ELF-1 (cell line): ENCODE results near the gene HMCN1.

Experiments
- DNase-seq: peaks from one replicate; pipeline ENCODE4 v3.0.0-alpha.2; 2016; ENCODE audit warnings: low read depth, low spot score

HMCN1 gene

GRCh38 chr1:185850366-185850765, 116.2 kb downstream of the HMCN1 start:
- DNase-seq: peak; percentile 7

- no peak for DNase-seq
Measured at GRCh38 chr1:185853739-185854138, 119.5 kb downstream of the HMCN1 start.

GRCh38 chr1:185856482-185856881, 122.3 kb downstream of the HMCN1 start:
- DNase-seq: no peak

- DNase-seq: no peak
Measured at GRCh38 chr1:185857442-185857841, 123.3 kb downstream of the HMCN1 start.

GRCh38 chr1:185860311-185860710, 126.1 kb downstream of the HMCN1 start:
- no peak for DNase-seq

GRCh38 chr1:185860859-185861258, 126.7 kb downstream of the HMCN1 start:
- no peak for DNase-seq

- DNase-seq: no peak
Measured at GRCh38 chr1:185861630-185862029, 127.4 kb downstream of the HMCN1 start.

- DNase-seq: no peak
Measured at GRCh38 chr1:185862235-185862634, 128.0 kb downstream of the HMCN1 start.

- DNase-seq: no peak
Measured at GRCh38 chr1:185864331-185864730, 130.1 kb downstream of the HMCN1 start.

GRCh38 chr1:185864889-185865517, 130.8 kb downstream of the HMCN1 start:
- DNase-seq: no peak

GRCh38 chr1:185869590-185869989, 135.4 kb downstream of the HMCN1 start:
- DNase-seq: no peak

- no peak for DNase-seq
Measured at GRCh38 chr1:185871627-185872150, 137.5 kb downstream of the HMCN1 start.

GRCh38 chr1:185874246-185874645, 140.1 kb downstream of the HMCN1 start:
- DNase-seq: no peak

GRCh38 chr1:185880330-185880729, 146.1 kb downstream of the HMCN1 start:
- no peak for DNase-seq

GRCh38 chr1:185880779-185881333, 146.7 kb downstream of the HMCN1 start:
- DNase-seq: no peak

GRCh38 chr1:185886046-185886445, 151.9 kb downstream of the HMCN1 start:
- no peak for DNase-seq

- no peak for DNase-seq
Measured at GRCh38 chr1:185886671-185887070, 152.5 kb downstream of the HMCN1 start.

- peak; percentile 18 for DNase-seq
Measured at GRCh38 chr1:185892831-185893403, 158.7 kb downstream of the HMCN1 start.

- no peak for DNase-seq
Measured at GRCh38 chr1:185894791-185895190, 160.6 kb downstream of the HMCN1 start.

- no peak for DNase-seq
Measured at GRCh38 chr1:185895208-185895900, 161.2 kb downstream of the HMCN1 start.

- DNase-seq: no peak
Measured at GRCh38 chr1:185896863-185897262, 162.7 kb downstream of the HMCN1 start.

GRCh38 chr1:185906186-185906585, 172.0 kb downstream of the HMCN1 start:
- DNase-seq: no peak

GRCh38 chr1:185907246-185907645, 173.1 kb downstream of the HMCN1 start:
- DNase-seq: no peak
